ENCODE results near the gene JAG1.
"Not testable (repeated sequence)": the region's sequence is repeated elsewhere in the genome, so short reads cannot be mapped to it uniquely, and the experiment has no call there.

Gene JAG1

GRCh38 chr20:10605547-10606195 is 68.1 kb downstream of the JAG1 start:
- no peak for DNase-seq

DNA sequence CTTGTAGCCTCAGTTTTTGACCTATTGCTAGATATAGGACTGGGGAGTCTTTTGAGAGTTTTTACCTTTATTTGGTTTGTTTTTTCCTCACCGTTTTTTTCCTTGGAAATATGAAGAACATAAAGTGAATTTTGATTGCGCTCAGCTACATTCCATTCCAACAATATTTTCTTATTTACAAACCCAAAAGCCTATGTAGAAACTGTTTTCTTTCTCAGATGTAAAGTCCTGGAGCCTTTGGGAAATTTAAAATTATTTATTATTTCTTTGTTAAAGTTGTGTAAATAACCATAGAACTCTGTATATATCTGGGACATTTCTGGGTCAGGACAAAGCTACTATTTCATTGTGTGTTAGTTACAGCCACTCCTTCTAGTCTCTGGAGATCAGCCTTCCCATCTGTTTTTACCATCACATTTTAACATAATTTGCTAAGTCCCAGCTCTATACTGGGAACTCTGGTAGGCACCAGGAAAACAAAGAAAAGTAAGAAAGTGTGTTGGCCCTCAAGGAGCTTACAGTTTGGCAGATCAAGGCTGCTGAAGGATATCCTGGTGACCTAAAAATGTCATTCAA is 68.8 kb downstream of the JAG1 start:
- DNase-seq: no peak

- DNase-seq: no peak
These were observed 69.6 kb downstream of the JAG1 start for GRCh38 chr20:10603971-10604864.

- no peak for DNase-seq
These were observed 70.4 kb downstream of the JAG1 start for GRCh38 chr20:10603378-10603777.

DNA sequence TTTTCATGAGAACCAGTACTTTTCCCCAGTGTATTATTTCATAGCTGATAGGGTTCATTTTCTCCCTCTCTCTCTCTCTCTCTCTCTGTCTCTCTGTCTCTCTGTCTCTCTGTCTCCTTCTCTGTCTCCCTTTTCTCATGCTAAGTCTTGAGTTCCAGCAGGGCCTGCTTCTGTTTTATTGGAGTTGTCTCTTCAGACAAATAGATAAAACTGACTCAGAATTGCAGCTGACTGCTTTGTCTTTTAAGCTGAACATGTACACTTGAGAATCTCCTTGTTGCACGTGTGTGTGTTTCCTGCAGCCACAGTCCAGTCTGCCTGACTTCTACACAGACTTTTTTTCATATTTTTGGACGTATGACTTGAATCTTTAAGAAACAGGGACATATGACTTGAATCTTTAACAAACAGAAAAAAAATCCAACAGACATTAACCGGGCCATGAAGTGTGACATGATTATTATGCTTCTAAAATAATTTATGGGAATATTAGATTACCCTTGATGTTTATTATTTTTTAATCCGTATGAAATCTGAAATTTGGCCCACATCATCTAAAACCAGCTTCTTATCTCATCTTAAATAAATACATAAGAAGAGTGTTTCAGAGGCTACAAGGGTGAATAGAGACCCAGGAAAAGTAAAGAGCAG is 71.5 kb downstream of the JAG1 start:
- DNase-seq: no peak

DNA sequence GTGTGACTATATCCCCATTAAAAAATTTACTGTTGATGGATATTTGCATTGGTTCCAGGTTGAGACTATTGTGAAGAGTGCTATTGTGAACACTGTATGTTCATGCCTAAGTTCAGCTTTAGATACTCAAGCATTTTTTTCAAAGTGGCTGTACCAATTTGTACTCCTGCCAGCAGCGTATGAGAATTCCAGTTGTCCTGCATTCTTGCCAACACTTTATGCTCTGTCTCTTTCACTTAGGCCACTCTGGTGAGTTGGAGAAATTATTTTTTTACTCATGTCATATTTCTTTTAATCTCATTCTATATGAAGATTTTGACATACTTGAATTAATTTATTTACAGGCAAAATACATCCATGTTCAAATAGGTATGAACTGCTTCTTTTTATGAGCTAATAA is 76.2 kb downstream of the JAG1 start:
- no peak for DNase-seq

DNA sequence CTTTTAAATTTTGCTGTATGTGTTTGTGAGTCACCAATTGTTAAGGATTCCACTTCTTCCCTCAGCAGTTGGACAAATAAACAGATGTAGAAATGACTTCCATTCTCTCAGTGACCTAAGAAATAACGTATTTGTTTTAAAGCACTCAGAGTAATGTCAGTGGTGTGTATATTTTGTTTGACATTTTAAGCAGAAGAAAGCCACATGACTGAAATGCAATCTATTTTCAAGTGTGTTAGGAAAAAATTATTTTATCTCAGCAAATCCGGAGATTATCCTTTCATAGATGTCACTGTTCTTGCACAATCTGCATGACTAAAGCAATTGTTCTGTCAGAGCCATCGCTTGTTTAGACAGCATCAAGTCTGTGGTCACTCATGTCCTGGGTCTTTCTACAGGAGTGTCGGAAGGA is 77.1 kb downstream of the JAG1 start:
- DNase-seq: no peak

GRCh38 chr20:10595985-10596384 is 77.8 kb downstream of the JAG1 start:
- no peak for DNase-seq

DNA sequence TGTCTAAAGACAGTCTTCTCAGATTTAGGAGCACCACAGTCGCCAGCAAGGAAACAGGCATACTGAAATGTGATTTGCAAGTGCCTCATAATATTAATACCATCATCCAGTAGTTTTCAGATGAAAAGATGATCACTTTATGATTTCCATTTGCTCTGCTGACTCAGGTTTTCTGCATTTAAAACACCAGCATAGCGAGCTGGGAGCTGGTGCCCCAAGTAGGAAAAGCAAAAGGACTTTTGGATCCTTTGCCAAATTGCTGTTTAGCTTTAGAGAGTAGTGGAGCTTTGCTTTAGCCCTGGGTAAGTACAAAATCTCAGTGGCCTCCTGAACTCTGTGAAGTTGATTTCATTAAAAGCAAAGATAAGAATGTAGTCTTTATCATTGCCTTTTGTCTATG is 78.5 kb downstream of the JAG1 start:
- DNase-seq: no peak

GRCh38 chr20:10594296-10594868 is 79.4 kb downstream of the JAG1 start:
- DNase-seq: no peak

GRCh38 chr20:10591946-10592521 is 81.8 kb downstream of the JAG1 start:
- DNase-seq: no peak

- DNase-seq: no peak
These were observed 82.7 kb downstream of the JAG1 start for GRCh38 chr20:10590950-10591671.

GRCh38 chr20:10590446-10590845 is 83.4 kb downstream of the JAG1 start:
- not testable (repeated sequence) for DNase-seq

Data from CD4-positive, alpha-beta T cell treated with Interleukin-6 for 4 hours (primary cell).